Measurements from ENCODE around the gene ALKBH1.

- TF ChIP-seq CTCF (IDR thresholded peaks at IDR 0.05) = no peak
- TF ChIP-seq POLR2A (IDR thresholded peaks at IDR 0.05) = no peak
Measured at GRCh38 chr14:77674931-77675330, 32.9 kb downstream of the ALKBH1 start.
